MM.1S (cell line): Measurements from ENCODE around the gene CD52.

Experiments used
- DNase-seq: peaks from one replicate; pipeline ENCODE4 v3.0.0-alpha.2; 2015
- H2AFZ ChIP-seq: fragments of 300-600 bp; sonication (generic); 2 replicates; pipeline ENCODE4 v1.6.0; 2016; ENCODE audit warnings: antibody characterized with exemption, low read length
- H3F3A ChIP-seq: fragments of 300-600 bp; sonication (generic); 2 replicates; pipeline ENCODE4 v1.6.1; 2016; ENCODE audit warnings: mild to moderate bottlenecking, antibody characterized with exemption, low read length, moderate library complexity, mixed read lengths; ENCODE audit not compliant: insufficient read depth
- H3K27ac ChIP-seq: fragments of 300-600 bp; sonication (generic); 2 replicates; pipeline ENCODE4 v1.5.1; 2016; ENCODE audit warnings: mild to moderate bottlenecking, low read length
- H3K27me3 ChIP-seq: fragments of 300-600 bp; sonication (generic); replicated peaks from 2 replicates; pipeline ENCODE4 v1.6.0; 2016; ENCODE audit warnings: low read length; ENCODE audit not compliant: insufficient read depth
- H3K36me3 ChIP-seq: fragments of 300-600 bp; sonication (generic); replicated peaks from 2 replicates; pipeline ENCODE4 v1.6.1; 2016; ENCODE audit warnings: mild to moderate bottlenecking, low read length, mixed read lengths; ENCODE audit not compliant: insufficient read depth
- H3K4me1 ChIP-seq: fragments of 300-600 bp; sonication (generic); 2 replicates; pipeline ENCODE4 v1.6.1; 2016; ENCODE audit warnings: low read length, mixed read lengths
- H3K4me2 ChIP-seq: fragments of 300-600 bp; sonication (generic); 2 replicates; pipeline ENCODE4 v1.6.0; 2016; ENCODE audit warnings: low read depth, low read length
- H3K4me3 ChIP-seq: fragments of 300-600 bp; sonication (generic); 2 replicates; pipeline ENCODE4 v1.5.1; 2016; ENCODE audit warnings: low read length, mixed read lengths
- H3K79me2 ChIP-seq: fragments of 300-600 bp; sonication (generic); 2 replicates; pipeline ENCODE4 v1.6.1; 2016; ENCODE audit warnings: mixed run types, low read length, mixed read lengths
- H3K9ac ChIP-seq: fragments of 300-600 bp; sonication (generic); 2 replicates; pipeline ENCODE4 v1.6.1; 2016; ENCODE audit warnings: low read length, mixed read lengths
- H3K9me2 ChIP-seq: fragments of 300-600 bp; sonication (generic); replicated peaks from 2 replicates; pipeline ENCODE4 v1.6.1; 2016; ENCODE audit warnings: mild to moderate bottlenecking, low read length, mixed read lengths; ENCODE audit not compliant: insufficient read depth
- H3K9me3 ChIP-seq: fragments of 300-600 bp; sonication (generic); replicated peaks from 2 replicates; pipeline ENCODE4 v1.6.1; 2016; ENCODE audit warnings: mild to moderate bottlenecking, low read length, mixed read lengths; ENCODE audit not compliant: insufficient read depth
- H4K20me1 ChIP-seq: fragments of 300-600 bp; sonication (generic); 2 replicates; pipeline ENCODE4 v1.6.1; 2016; ENCODE audit warnings: mild to moderate bottlenecking, low read length, moderate library complexity, mixed read lengths; ENCODE audit not compliant: insufficient read depth
- EZH2 ChIP-seq: fragments of 300-600 bp; sonication (generic); optimal IDR thresholded peaks from 2 replicates; pipeline ENCODE3; 2017; ENCODE audit warnings: low read depth, mild to moderate bottlenecking, antibody characterized with exemption, low read length, mixed read lengths
- EZH2phosphoT487 ChIP-seq: fragments of 300-600 bp; sonication (generic); IDR thresholded peaks from 2 replicates; pipeline ENCODE4 v1.6.1; 2018; ENCODE audit warnings: antibody characterized with exemption, low read length
- TF ChIP-seq, protein P1 (sequence below): fragments of 300-600 bp; sonication (generic); IDR thresholded peaks from 2 replicates; pipeline ENCODE4 v1.5.1; 2016; ENCODE audit warnings: antibody characterized with exemption, low read length, mixed read lengths

Gene CD52

DNA sequence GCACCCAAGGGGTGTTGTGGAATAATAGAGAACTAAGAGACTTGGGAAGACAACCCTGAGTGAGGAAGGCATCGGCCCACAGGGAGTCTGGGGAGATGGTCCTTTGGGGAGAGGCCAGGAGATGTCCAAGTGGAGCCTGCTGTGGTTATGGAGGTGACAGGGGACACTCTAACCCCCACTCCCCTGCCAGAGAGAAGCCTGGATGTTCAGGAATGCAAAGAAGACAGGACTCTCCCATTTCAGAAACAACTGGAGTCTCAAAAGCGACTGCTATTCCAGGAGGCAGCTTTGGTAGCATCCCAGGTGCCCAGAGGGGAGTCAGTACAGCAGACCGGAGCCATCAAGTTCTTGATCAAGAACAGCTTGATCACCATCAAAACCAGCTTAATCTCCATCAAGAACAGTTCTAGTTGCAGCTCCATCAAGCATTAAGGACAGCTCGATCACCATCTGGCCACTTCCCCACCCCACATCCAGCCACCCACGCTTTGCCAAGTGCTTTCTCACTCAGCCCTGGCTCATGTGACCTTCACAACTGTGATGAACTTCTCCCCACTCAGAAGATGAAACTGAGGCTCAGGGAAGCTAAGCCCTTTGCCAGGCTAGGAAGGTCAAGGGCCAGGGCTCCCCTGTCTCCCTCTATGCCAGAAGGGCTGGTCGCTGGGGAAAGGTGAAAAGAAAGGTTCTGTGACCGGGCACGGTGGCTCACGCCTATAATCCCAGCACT, 743 bp downstream of the CD52 start:
- Histone ChIP-seq H3K9ac (no peak overlapping the region), H3K27me3 (no peaks in the 10 kb centered on the region), H4K20me1 (no peaks in the 10 kb centered on the region), H3K9me2 (no peaks in the 10 kb centered on the region), H2AFZ (no peak overlapping the region), H3K79me2 (no peaks in the 10 kb centered on the region), H3K9me3 (no peaks in the 10 kb centered on the region), H3K27ac (no peak overlapping the region), H3K4me2 (peak overlapping the region; percentile 37; the same call in 1 of the 2 replicates), H3K4me3 (peak overlapping the region; percentile 12; the same call in 1 of the 2 replicates), H3K4me1 (peaks cover 26% of the 10 kb centered on the region), H3F3A (no peaks in the 10 kb centered on the region), H3K36me3 (no peaks in the 10 kb centered on the region)
- TF ChIP-seq EZH2: no peak
- TF ChIP-seq, protein P1, sequence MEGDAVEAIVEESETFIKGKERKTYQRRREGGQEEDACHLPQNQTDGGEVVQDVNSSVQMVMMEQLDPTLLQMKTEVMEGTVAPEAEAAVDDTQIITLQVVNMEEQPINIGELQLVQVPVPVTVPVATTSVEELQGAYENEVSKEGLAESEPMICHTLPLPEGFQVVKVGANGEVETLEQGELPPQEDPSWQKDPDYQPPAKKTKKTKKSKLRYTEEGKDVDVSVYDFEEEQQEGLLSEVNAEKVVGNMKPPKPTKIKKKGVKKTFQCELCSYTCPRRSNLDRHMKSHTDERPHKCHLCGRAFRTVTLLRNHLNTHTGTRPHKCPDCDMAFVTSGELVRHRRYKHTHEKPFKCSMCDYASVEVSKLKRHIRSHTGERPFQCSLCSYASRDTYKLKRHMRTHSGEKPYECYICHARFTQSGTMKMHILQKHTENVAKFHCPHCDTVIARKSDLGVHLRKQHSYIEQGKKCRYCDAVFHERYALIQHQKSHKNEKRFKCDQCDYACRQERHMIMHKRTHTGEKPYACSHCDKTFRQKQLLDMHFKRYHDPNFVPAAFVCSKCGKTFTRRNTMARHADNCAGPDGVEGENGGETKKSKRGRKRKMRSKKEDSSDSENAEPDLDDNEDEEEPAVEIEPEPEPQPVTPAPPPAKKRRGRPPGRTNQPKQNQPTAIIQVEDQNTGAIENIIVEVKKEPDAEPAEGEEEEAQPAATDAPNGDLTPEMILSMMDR: no peak
- DNase-seq: no peak

DNA sequence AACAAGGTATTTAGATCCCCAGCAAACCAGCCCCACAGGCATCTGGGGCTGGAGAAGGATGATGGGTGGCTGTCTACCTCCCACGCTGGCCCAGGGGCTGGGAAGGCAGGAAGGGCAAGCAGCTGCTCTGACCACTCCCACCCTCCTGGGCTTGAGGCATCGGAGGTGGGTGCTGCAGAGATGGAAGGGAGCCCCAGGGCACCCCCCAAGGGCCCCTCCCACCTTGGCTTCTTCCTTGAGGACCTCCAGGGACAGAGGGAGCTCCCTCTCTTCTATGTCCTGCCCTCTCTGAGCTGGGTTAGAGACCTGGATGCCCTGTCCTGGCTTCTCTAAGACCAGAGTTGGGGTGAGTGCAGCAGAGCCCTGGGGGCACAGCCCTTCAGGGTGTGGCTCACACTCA, 3.1 kb downstream of the CD52 start:
- H3K4me2 ChIP-seq: no peak overlapping the region
- H3K9me3 ChIP-seq: no peaks in the 10 kb centered on the region
- H4K20me1 ChIP-seq: no peaks in the 10 kb centered on the region
- H3K9me2 ChIP-seq: no peaks in the 10 kb centered on the region
- no peak overlapping the region for H3K9ac ChIP-seq
- H3F3A ChIP-seq: no peaks in the 10 kb centered on the region
- 0 out of 2 replicates have a peak overlapping the region, but pooled peaks have one; percentile 16 for H2AFZ ChIP-seq
- no peak overlapping the region for H3K27ac ChIP-seq
- no peak overlapping the region for H3K4me3 ChIP-seq
- no peaks in the 10 kb centered on the region for H3K79me2 ChIP-seq
- no peaks in the 10 kb centered on the region for H3K36me3 ChIP-seq
- H3K4me1 ChIP-seq: peaks cover 18% of the 10 kb centered on the region
- DNase-seq: no peak
- H3K27me3 ChIP-seq: no peaks in the 10 kb centered on the region
- TF ChIP-seq, protein P1: no peak
- no peak for TF ChIP-seq EZH2phosphoT487
- TF ChIP-seq EZH2: no peak

GRCh38 chr1:26321315-26322041, 3.7 kb downstream of the CD52 start:
- H4K20me1 ChIP-seq: no peaks in the 10 kb centered on the region
- no peak overlapping the region for H3K27ac ChIP-seq

More at GRCh38 chr1:26321315-26322041, 3.7 kb downstream of the CD52 start:
- Histone ChIP-seq H3K4me3 (no peak overlapping the region), H3K27me3 (no peaks in the 10 kb centered on the region), H3K36me3 (no peaks in the 10 kb centered on the region), H3K79me2 (no peaks in the 10 kb centered on the region), H3K9me3 (no peaks in the 10 kb centered on the region), H3K9ac (no peak overlapping the region), H3K4me1 (peaks cover 12% of the 10 kb centered on the region), H3F3A (no peaks in the 10 kb centered on the region), H3K9me2 (no peaks in the 10 kb centered on the region), H2AFZ (peak overlapping the region; percentile 16; the same call in 1 of the 2 replicates), H3K4me2 (no peak overlapping the region)
- DNase-seq: peak; percentile 83
- no peak for TF ChIP-seq EZH2phosphoT487
- TF ChIP-seq, protein P1: peak; percentile 94
